IMR-90 (cell line): ENCODE data around the gene C1QTNF3. TPM values are rescaled to one million over a fixed set of nuclear protein-coding genes. Genes with fewer than 3 reads are reported as not detected.

Experiments used
- ATAC-seq: fragments of 200-7000 bp; cut with Tn5 transposase; 2 replicates; pipeline ENCODE4 v1.9.1; 2020; ENCODE audit warnings: low read depth, mild to moderate bottlenecking, moderate library complexity
- BruUV-seq: library from RNA; stranded (reverse); fragments of 400-500 nt; replicated peaks from 2 replicates; lab custom pipeline; 2021; lab: Mats Ljungman, UMichigan
- CTCF ChIA-PET: fragments of 300-600 bp; formaldehyde crosslinking; extraction: SDS; loops from one replicate; lab custom pipeline; 2021; ENCODE audit warnings: antibody characterized with exemption; lab: Yijun Ruan, JAX
- POLR2A ChIA-PET: fragments of 300-600 bp; sonication (Branson Sonifier 250); formaldehyde crosslinking; loops from one replicate; lab custom pipeline; 2022; ENCODE audit warnings: antibody characterized with exemption; ENCODE audit not compliant: unreplicated experiment; lab: Charles Lee
- DNase-seq: peaks from one replicate; pipeline ENCODE4 v3.0.0; 2013
- H2AFZ ChIP-seq: replicated peaks from 2 replicates; pipeline ENCODE3; 2013; ENCODE audit warnings: low read length, mild to moderate bottlenecking; ENCODE audit not compliant: poor library complexity
- H2AK5ac ChIP-seq: 2 replicates; pipeline ENCODE4 v1.6.1; 2013; ENCODE audit warnings: low read depth, low read length, inconsistent platforms
- H2AK9ac ChIP-seq: replicated peaks from 2 replicates; pipeline ENCODE3; 2013; ENCODE audit warnings: mild to moderate bottlenecking, low read depth, low read length, moderate library complexity; ENCODE audit not compliant: poor library complexity
- H2BK120ac ChIP-seq: 2 replicates; pipeline ENCODE4 v1.6.1; 2013; ENCODE audit warnings: low read depth, low read length, inconsistent platforms
- H2BK15ac ChIP-seq: 3 replicates; pipeline ENCODE4 v1.6.1; 2013; ENCODE audit warnings: low read depth, low read length, inconsistent platforms
- H2BK20ac ChIP-seq: 2 replicates; pipeline ENCODE4 v1.6.1; 2013; ENCODE audit warnings: low read depth, mild to moderate bottlenecking, inconsistent platforms, low read length, moderate library complexity
- H2BK5ac ChIP-seq: 2 replicates; pipeline ENCODE4 v1.6.1; 2013; ENCODE audit warnings: mild to moderate bottlenecking, low read depth, low read length, inconsistent platforms; ENCODE audit not compliant: poor library complexity, severe bottlenecking
- H3K14ac ChIP-seq: replicated peaks from 2 replicates; pipeline ENCODE4 v1.6.1; 2013; ENCODE audit warnings: low read depth, low read length, inconsistent platforms
- H3K18ac ChIP-seq: 2 replicates; pipeline ENCODE4 v1.6.1; 2013; ENCODE audit warnings: low read depth, low read length, control low read depth
- H3K23ac ChIP-seq: 2 replicates; pipeline ENCODE4 v1.6.1; 2013; ENCODE audit warnings: low read depth, low read length, inconsistent platforms
- H3K27ac ChIP-seq: 2 replicates; pipeline ENCODE4 v1.5.1; 2013; ENCODE audit warnings: mild to moderate bottlenecking, control low read depth, low read length; ENCODE audit not compliant: insufficient read depth
- H3K27me3 ChIP-seq: 2 replicates; pipeline ENCODE4 v1.6.1; 2013; ENCODE audit warnings: low read length; ENCODE audit not compliant: control insufficient read depth, insufficient read depth
- H3K36me3 ChIP-seq: 2 replicates; pipeline ENCODE4 v1.6.1; 2013; ENCODE audit warnings: low read length, mixed read lengths; ENCODE audit not compliant: control insufficient read depth, insufficient read depth
- H3K4ac ChIP-seq: 2 replicates; pipeline ENCODE4 v1.6.1; 2013; ENCODE audit warnings: low read depth, low read length, inconsistent platforms
- H3K4me1 ChIP-seq: 2 replicates; pipeline ENCODE4 v1.6.1; 2013; ENCODE audit warnings: low read length, mixed read lengths; ENCODE audit not compliant: control insufficient read depth, insufficient read depth
- H3K4me2 ChIP-seq: 2 replicates; pipeline ENCODE4 v1.6.1; 2013; ENCODE audit warnings: low read depth, mild to moderate bottlenecking, control low read depth, low read length, moderate library complexity
- H3K4me3 ChIP-seq: 2 replicates; pipeline ENCODE4 v1.5.1; 2013; ENCODE audit warnings: low read depth, mild to moderate bottlenecking, control low read depth, low read length, moderate library complexity; ENCODE audit not compliant: insufficient read depth
- H3K56ac ChIP-seq: 2 replicates; pipeline ENCODE4 v1.6.1; 2013; ENCODE audit warnings: low read length, inconsistent platforms; ENCODE audit not compliant: insufficient read depth; ENCODE audit errors: extremely low read depth
- H3K79me1 ChIP-seq, 2 experiments: 2 replicates each; pipeline ENCODE4 v1.6.1; 2013; ENCODE audit warnings: low read length in 2 of 2, inconsistent platforms in 1 of 2, low read depth in 1 of 2
- H3K9ac ChIP-seq: 2 replicates; pipeline ENCODE4 v1.6.1; 2013; ENCODE audit warnings: low read depth, low read length, control low read depth
- H3K9me1 ChIP-seq: 2 replicates; pipeline ENCODE4 v1.6.1; 2013; ENCODE audit warnings: low read length, inconsistent platforms; ENCODE audit not compliant: insufficient read depth
- H3K9me3 ChIP-seq: 2 replicates; pipeline ENCODE4 v1.6.1; 2013; ENCODE audit warnings: low read length; ENCODE audit not compliant: control insufficient read depth, insufficient read depth
- H4K20me1 ChIP-seq: 2 replicates; pipeline ENCODE4 v1.6.1; 2013; ENCODE audit warnings: low read length, inconsistent platforms; ENCODE audit not compliant: insufficient read depth
- H4K5ac ChIP-seq: 2 replicates; pipeline ENCODE4 v1.6.1; 2013; ENCODE audit warnings: mild to moderate bottlenecking, low read depth, low read length, control low read depth
- H4K8ac ChIP-seq, 2 experiments: 2 replicates each; pipeline ENCODE4 v1.6.1; 2013; ENCODE audit warnings: low read depth in 2 of 2, low read length in 2 of 2, control low read depth in 1 of 2, inconsistent platforms in 1 of 2
- H4K91ac ChIP-seq: 2 replicates; pipeline ENCODE4 v1.6.1; 2013; ENCODE audit warnings: low read depth, low read length, inconsistent platforms; ENCODE audit not compliant: insufficient read depth
- BHLHE40 ChIP-seq: fragments of 150-350 bp; IDR thresholded peaks from 2 replicates; pipeline ENCODE4 v1.6.1; 2016; ENCODE audit warnings: mild to moderate bottlenecking, low read depth, low read length
- CHD1 ChIP-seq: IDR thresholded peaks from 2 replicates; pipeline ENCODE4 v1.6.1; 2012; ENCODE audit warnings: low read depth, low read length, improper control_type of control experiment
- POLR2A ChIP-seq: IDR thresholded peaks from 2 replicates; pipeline ENCODE4 v1.6.1; 2012; ENCODE audit warnings: mild to moderate bottlenecking, low read depth, low read length
- RAD21 ChIP-seq: IDR thresholded peaks from 2 replicates; pipeline ENCODE4 v1.6.1; 2012; ENCODE audit warnings: low read length, improper control_type of control experiment
- RFX5 ChIP-seq: IDR thresholded peaks from 2 replicates; pipeline ENCODE4 v1.8.0; 2012; ENCODE audit warnings: low read depth, mild to moderate bottlenecking, low read length, moderate library complexity
- USF2 ChIP-seq: fragments of 150-350 bp; IDR thresholded peaks from 2 replicates; pipeline ENCODE4 v1.6.1; 2017; ENCODE audit warnings: mild to moderate bottlenecking, antibody characterized with exemption, low read length, low read depth
- WGBS, 2 experiments: methylation state at CpG; one replicate each; pipeline versions ENCODE4 v1.1.5 to v1.1.7; 2013; ENCODE audit warnings: missing lambda C conversion rate in 2 of 2; ENCODE audit not compliant: insufficient read length in 1 of 2; ENCODE audit errors: extremely low coverage in 2 of 2; 5-methylcytosine and 5-hydroxymethylcytosine counted together
- dilution Hi-C: fragments of 300-500 bp; cut with HindIII; formaldehyde crosslinking; loops from one replicate; pipeline ENCODE4 v1.14.3; 2018; ENCODE audit warnings: low sequenced_read_pairs; ENCODE audit not compliant: unreplicated experiment
- in situ Hi-C: fragments of 300-500 bp; cut with MboI; formaldehyde crosslinking; loops from 3 replicates; pipeline ENCODE4 v1.14.3; 2019; ENCODE audit warnings: low sequenced_read_pairs, inconsistent platforms, mixed read lengths
- intact Hi-C: fragments of 100-400 bp; cut with micrococcal nuclease; formaldehyde crosslinking; loops from 2 replicates; pipeline ENCODE4 v1.10.0; 2022
- polyA plus RNA-seq, 3 experiments: library from polyadenylated mRNA; depleted of rRNA; stranded (reverse); fragments of >200 nt; gene quantifications; 2 replicates each; pipeline ENCODE4 v1.2.3, GENCODE V29; 2012; ENCODE audit warnings: low replicate concordance in 1 of 3
- total RNA-seq: library from RNA; depleted of rRNA; stranded (reverse); fragments of >200 nt; gene quantifications from 2 replicates; pipeline ENCODE4 v1.2.3, GENCODE V29; 2012
- TF ChIP-seq, protein P1 (sequence below): fragments of 150-350 bp; IDR thresholded peaks from 2 replicates; pipeline ENCODE4 v1.6.1; 2016; ENCODE audit warnings: low read depth, mild to moderate bottlenecking, low read length, moderate library complexity, borderline replicate concordance

C1QTNF3 gene
- total and polyA plus RNA-seq, 2 of the 4 experiments (the other 2 are of a cell fraction), result 1.0 to 1.4 TPM

DNA sequence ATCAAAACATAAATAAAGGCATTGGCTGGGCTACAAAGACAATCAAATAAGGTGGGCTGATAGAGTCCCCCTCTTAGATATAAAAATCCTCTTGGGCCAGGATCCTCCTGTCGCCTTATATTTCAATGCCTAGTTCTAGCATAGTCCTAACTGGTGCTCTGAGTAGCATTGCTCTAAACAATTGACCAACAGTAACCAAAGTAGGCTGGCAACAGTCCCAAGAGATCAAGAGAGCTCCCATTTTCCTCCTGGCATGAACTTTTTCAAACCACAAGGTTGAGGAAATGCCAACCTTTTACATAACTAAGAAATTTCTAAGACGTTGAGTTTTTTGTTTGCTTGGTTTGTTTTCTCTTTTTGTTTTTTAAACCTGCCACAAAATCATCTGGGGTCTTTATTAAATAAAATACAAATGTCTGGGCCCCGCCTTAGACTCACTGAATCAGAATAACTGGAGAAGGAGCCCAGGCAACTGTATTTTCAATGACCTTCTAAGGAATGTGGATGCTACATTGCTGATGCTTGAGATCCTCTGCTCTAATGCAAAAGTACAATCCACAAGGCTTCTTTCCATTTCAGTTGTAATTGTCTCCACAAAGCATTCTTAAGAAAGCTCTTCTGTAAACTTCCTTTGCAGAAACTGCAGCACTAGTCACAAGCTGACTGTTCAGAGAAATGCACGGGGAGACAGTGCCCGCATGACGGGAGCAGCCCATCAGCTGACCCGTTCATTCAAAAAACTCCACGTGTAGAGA lies 61.4 kb downstream of the C1QTNF3 start:
- TF ChIP-seq RFX5 (no peak), BHLHE40 (no peak), POLR2A (no peak), RAD21 (no peak), USF2 (peak; percentile 26; the same call in 1 of the 2 replicates), CHD1 (no peak)
- TF ChIP-seq, protein P1, sequence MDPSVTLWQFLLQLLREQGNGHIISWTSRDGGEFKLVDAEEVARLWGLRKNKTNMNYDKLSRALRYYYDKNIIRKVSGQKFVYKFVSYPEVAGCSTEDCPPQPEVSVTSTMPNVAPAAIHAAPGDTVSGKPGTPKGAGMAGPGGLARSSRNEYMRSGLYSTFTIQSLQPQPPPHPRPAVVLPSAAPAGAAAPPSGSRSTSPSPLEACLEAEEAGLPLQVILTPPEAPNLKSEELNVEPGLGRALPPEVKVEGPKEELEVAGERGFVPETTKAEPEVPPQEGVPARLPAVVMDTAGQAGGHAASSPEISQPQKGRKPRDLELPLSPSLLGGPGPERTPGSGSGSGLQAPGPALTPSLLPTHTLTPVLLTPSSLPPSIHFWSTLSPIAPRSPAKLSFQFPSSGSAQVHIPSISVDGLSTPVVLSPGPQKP, result no peak
- intact Hi-C loops (no loop called here), in situ Hi-C loops (loop anchor here (25.0 kb wide), 1 partner anchor 906 kb away; no protein-coding TSS in a partner anchor), dilution Hi-C loops (no loop called here)
- Histone ChIP-seq H3K14ac (no peak overlapping the region), H3K4me2 (no peak overlapping the region), H3K36me3 (no peaks in the 10 kb centered on the region), H3K9me3 (no peaks in the 10 kb centered on the region), H2AK9ac (no peak overlapping the region), H2AFZ (no peak overlapping the region), H2BK20ac (no peak overlapping the region), H3K4ac (no peak overlapping the region), H2BK15ac (no peak overlapping the region), H3K9ac (no peak overlapping the region), H3K4me3 (no peak overlapping the region), H3K9me1 (peaks cover 4% of the 10 kb centered on the region; the same call in 1 of the 2 replicates), H3K4me1 (peaks cover 4% of the 10 kb centered on the region; the same call in 1 of the 2 replicates), H3K23ac (no peak overlapping the region), H3K18ac (no peak overlapping the region), H3K27ac (no peak overlapping the region), H4K20me1 (no peaks in the 10 kb centered on the region), H4K5ac (no peak overlapping the region), H2BK120ac (no peak overlapping the region), H3K79me1 (no peaks in the 10 kb centered on the region), H3K27me3 (peaks cover 6% of the 10 kb centered on the region), H3K56ac (no peak overlapping the region), H2AK5ac (no peak overlapping the region), H2BK5ac (no peak overlapping the region), H4K91ac (no peak overlapping the region), H4K8ac (no peak overlapping the region)
- DNase-seq, result peak; percentile 44
- CTCF ChIA-PET, result no interaction called here
- WGBS, 2 experiments, result no CpG with 5 or more reads among the region's 8 CpGs
- ATAC-seq, result peak; percentile 75
- BruUV-seq, result no TSS peak
- POLR2A ChIA-PET, result interaction anchor here (0.5 to 0.6 kb wide), 2 partner anchors 14 to 1274 kb away, joined by 4 to 8 read pairs; no protein-coding TSS in a partner anchor
